Measurements from ENCODE around the gene PRMT5.

PRMT5 gene

GRCh38 chr14:22872833-22873520 lies 56.2 kb downstream of the PRMT5 start:
- no peak for DNase-seq

GRCh38 chr14:22872033-22872832 lies 56.9 kb downstream of the PRMT5 start:
- peak; percentile 67 for DNase-seq

GRCh38 chr14:22871224-22872032 lies 57.7 kb downstream of the PRMT5 start, which contains the start of gene LRP10:
TSS of gene LRP10 (plus strand) at chr14:22871740. CDS start at chr14:22872304, 564 bp downstream.
- DNase-seq: peak; percentile 85

- DNase-seq: no peak
Observed at GRCh38 chr14:22870811-22871223, 58.4 kb downstream of the PRMT5 start.

All from HCEC 1CT (cell line).